ENCODE data around the gene PDXP. TPM values are rescaled to one million over a fixed set of nuclear protein-coding genes. Genes with fewer than 3 reads are reported as not detected.

Gene PDXP
- total and polyA plus RNA-seq, 3 donors from 2014 or later: 51.9 to 117 (median 95.7) TPM

DNA sequence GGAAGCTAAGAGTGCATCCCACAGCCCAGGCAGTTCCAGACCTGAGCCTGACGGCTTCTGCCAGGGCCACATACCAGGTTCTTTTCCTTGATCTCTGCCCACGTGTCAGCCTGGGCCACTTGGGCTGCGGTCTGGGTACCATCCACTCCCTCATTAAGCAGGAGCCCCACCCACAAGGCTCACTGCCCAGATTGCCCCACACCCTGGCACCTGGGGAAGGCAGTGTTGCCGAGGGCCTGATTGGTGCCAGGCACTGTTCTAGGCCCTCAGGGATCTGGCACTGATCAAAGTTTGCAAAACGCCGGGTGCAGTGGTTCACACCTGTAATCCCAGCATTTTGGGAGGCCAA is 34.5 kb upstream of the PDXP start:
- no peaks in the 10 kb centered on the region for H3K36me3 ChIP-seq (ENCODE audit: low read depth, missing control alignments)
- 56 to 78% methylated on average over 3 to 6 of the region's 6 CpGs for WGBS, 2 donors
- DNase-seq: no peak
- H3K27me3 ChIP-seq: no peaks in the 10 kb centered on the region
- H3K4me3 ChIP-seq: no peak overlapping the region
- H3K27ac ChIP-seq: no peak overlapping the region
- peaks cover 6% of the 10 kb centered on the region for H3K4me1 ChIP-seq
- H3K9me3 ChIP-seq: no peaks in the 10 kb centered on the region
- TF ChIP-seq, protein P1, sequence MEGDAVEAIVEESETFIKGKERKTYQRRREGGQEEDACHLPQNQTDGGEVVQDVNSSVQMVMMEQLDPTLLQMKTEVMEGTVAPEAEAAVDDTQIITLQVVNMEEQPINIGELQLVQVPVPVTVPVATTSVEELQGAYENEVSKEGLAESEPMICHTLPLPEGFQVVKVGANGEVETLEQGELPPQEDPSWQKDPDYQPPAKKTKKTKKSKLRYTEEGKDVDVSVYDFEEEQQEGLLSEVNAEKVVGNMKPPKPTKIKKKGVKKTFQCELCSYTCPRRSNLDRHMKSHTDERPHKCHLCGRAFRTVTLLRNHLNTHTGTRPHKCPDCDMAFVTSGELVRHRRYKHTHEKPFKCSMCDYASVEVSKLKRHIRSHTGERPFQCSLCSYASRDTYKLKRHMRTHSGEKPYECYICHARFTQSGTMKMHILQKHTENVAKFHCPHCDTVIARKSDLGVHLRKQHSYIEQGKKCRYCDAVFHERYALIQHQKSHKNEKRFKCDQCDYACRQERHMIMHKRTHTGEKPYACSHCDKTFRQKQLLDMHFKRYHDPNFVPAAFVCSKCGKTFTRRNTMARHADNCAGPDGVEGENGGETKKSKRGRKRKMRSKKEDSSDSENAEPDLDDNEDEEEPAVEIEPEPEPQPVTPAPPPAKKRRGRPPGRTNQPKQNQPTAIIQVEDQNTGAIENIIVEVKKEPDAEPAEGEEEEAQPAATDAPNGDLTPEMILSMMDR (IDR thresholded peaks at IDR 0.05): no peak
- no peak for TF ChIP-seq POLR2A (IDR thresholded peaks at IDR 0.05)
- intact Hi-C loops (cut with DNase I; ENCODE audit: low total_unique reads): no loop called here

DNA sequence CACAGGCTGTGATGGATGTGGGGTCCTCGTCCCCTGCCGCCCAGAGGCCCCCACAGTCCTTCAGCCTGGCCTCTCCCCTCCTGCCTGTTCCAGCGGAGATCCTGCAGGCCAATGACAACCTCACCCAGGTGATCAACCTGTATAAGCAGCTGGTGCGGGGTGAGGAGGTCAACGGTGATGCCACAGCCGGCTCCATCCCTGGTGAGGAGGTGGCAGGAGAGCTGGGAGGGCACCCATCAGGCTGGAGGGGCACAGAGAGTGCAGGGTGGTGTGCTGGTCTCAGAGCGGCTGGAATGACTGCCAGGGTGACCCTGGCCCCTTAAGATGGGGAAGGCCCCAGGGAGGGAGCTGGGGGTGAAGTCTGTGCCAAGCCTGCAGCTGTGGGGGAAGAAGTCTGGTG is 33.6 kb upstream of the PDXP start:
- H3K27ac ChIP-seq: no peak overlapping the region
- no peak overlapping the region for H3K4me3 ChIP-seq
- intact Hi-C loops (cut with DNase I; ENCODE audit: low total_unique reads): no loop called here
- peaks cover 6% of the 10 kb centered on the region for H3K4me1 ChIP-seq
- no peaks in the 10 kb centered on the region for H3K9me3 ChIP-seq
- H3K36me3 ChIP-seq (ENCODE audit: low read depth, missing control alignments): no peaks in the 10 kb centered on the region
- 81 to 89% methylated on average over 5 to 7 of the region's 7 CpGs for WGBS, 2 donors
- no peaks in the 10 kb centered on the region for H3K27me3 ChIP-seq
- TF ChIP-seq, protein P1 (IDR thresholded peaks at IDR 0.05): no peak
- TF ChIP-seq POLR2A (IDR thresholded peaks at IDR 0.05): no peak
- DNase-seq: no peak

DNA sequence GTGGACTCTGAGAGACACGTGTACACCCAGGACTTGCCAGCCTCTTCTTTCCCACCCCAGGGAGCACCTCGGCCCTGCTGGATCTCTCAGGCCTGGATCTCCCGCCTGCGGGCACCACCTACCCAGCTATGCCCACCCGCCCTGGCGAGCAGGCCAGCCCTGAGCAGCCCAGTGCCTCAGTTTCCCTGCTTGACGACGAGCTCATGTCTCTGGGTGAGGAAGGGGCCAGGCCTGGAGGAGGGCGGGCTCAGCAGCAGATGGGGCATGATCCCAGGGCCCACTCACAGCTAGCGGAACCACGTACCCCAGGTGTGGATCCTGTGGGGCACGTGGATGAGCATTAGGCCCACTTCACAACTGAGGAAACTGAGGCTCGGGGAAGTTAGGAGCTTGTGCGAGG is 32.8 kb upstream of the PDXP start:
- 89 to 90% methylated on average over 4 to 14 of the region's 14 CpGs for WGBS, 2 donors
- Histone ChIP-seq H3K27ac (peak overlapping the region in 1 of 2 donors; percentile 66), H3K4me1 (peaks cover 6% of the 10 kb centered on the region), H3K36me3 (ENCODE audit: low read depth, missing control alignments) (no peaks in the 10 kb centered on the region), H3K4me3 (no peak overlapping the region), H3K27me3 (no peaks in the 10 kb centered on the region), H3K9me3 (no peaks in the 10 kb centered on the region)
- no peak for DNase-seq
- TF ChIP-seq, protein P1 (IDR thresholded peaks at IDR 0.05): no peak
- TF ChIP-seq POLR2A (IDR thresholded peaks at IDR 0.05): no peak
- intact Hi-C loops (cut with DNase I; ENCODE audit: low total_unique reads): no loop called here

DNA sequence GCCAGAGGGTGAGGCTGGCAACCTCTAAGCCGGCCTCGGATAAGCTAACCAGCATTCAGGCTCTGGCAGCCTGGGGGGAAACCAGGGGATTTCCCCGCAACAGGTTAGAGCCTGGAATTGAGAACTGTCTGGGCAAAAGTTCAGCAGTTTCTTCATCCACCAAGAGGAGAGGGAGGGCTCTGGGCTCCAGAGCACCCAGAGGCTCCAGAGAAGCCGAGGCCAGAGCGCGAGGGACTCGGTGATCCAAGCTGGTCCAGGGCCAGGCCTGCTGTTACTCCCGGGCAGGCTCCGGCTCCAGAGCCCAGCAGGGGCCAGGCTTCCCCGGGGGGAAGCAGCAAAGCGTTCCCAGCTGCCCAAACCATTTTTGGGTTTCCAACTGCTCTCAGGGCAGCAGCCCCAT is 32.4 kb upstream of the PDXP start:
- peak overlapping the region in 1 of 2 donors; percentile 66 for H3K27ac ChIP-seq
- H3K27me3 ChIP-seq: no peaks in the 10 kb centered on the region
- no peak overlapping the region for H3K4me3 ChIP-seq
- H3K36me3 ChIP-seq (ENCODE audit: low read depth, missing control alignments): no peaks in the 10 kb centered on the region
- intact Hi-C loops (cut with DNase I; ENCODE audit: low total_unique reads): no loop called here
- 59% methylated on average over 11 of the region's 11 CpGs; no CpG with 5 or more reads in 1 of the 2 donors for WGBS, 2 donors
- TF ChIP-seq POLR2A (IDR thresholded peaks at IDR 0.05): no peak
- TF ChIP-seq, protein P1 (IDR thresholded peaks at IDR 0.05): no peak
- peaks cover 6% of the 10 kb centered on the region for H3K4me1 ChIP-seq
- no peaks in the 10 kb centered on the region for H3K9me3 ChIP-seq
- peak; percentile 79 for DNase-seq

DNA sequence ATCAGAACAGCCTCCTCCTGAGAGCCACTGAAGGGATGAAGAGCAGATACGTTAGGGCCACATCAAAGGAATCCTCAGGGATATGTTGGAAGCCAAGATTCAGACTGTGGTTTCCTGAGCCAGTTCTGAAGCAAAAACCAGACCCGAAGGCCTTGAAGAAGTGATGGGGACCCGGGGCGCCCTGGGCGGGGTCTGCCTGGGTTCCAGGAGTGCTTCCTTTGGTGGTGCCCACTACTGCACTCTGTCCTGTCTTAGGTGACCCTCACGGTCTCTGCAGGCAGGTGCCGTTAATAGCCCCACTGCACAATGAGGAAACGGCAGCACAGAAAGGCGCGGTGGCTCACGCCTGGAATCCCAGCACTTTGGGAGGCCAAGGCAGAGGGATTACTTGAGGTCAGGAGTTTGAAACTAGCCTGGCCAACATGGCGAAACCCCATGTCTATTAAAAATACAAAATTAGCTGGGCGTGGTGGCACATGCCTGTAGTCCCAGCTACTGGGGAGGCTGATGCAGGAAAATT is 31.9 kb upstream of the PDXP start:
- TF ChIP-seq POLR2A (IDR thresholded peaks at IDR 0.05): no peak
- no peak for DNase-seq
- Histone ChIP-seq H3K27ac (peak overlapping the region in 1 of 2 donors; percentile 66), H3K4me3 (no peak overlapping the region), H3K4me1 (peaks cover 6% of the 10 kb centered on the region), H3K27me3 (no peaks in the 10 kb centered on the region), H3K36me3 (ENCODE audit: low read depth, missing control alignments) (no peaks in the 10 kb centered on the region), H3K9me3 (no peaks in the 10 kb centered on the region)
- WGBS, 2 donors: 70 to 72% methylated on average over 13 of the region's 13 CpGs
- intact Hi-C loops (cut with DNase I; ENCODE audit: low total_unique reads): no loop called here
